Nephron progenitor cell (in vitro differentiated cells): Measurements from ENCODE around the gene ADAM11.

Experiments used
- DNase-seq: peaks from one replicate; pipeline ENCODE4 v3.0.0; 2021
- H3K27ac Mint-ChIP-seq: 2 replicates; pipeline ENCODE4 v1.8.0; 2021; ENCODE audit warnings: mild to moderate bottlenecking, moderate library complexity, mixed read lengths
- H3K27me3 Mint-ChIP-seq: 2 replicates; pipeline ENCODE4 v1.8.0; 2021; ENCODE audit warnings: mild to moderate bottlenecking, low read depth, mixed read lengths; ENCODE audit not compliant: poor library complexity
- H3K36me3 Mint-ChIP-seq: 2 replicates; pipeline ENCODE4 v1.8.0; 2021; ENCODE audit warnings: low read depth, mixed read lengths
- H3K4me1 Mint-ChIP-seq: 2 replicates; pipeline ENCODE4 v1.8.0; 2021; ENCODE audit warnings: mixed read lengths
- H3K4me3 Mint-ChIP-seq: 2 replicates; pipeline ENCODE4 v1.8.0; 2021; ENCODE audit warnings: mild to moderate bottlenecking, moderate library complexity, mixed read lengths
- H3K9me3 Mint-ChIP-seq: 2 replicates; pipeline ENCODE4 v1.8.0; 2021; ENCODE audit warnings: mild to moderate bottlenecking, moderate library complexity, mixed read lengths
- TF ChIP-seq, protein P1 (sequence below): fragments of 200-600 bp; sonication (generic); IDR thresholded peaks from 2 replicates; pipeline ENCODE4 v1.5.0; 2021; ENCODE audit warnings: antibody characterized with exemption

The ADAM11 gene

DNA sequence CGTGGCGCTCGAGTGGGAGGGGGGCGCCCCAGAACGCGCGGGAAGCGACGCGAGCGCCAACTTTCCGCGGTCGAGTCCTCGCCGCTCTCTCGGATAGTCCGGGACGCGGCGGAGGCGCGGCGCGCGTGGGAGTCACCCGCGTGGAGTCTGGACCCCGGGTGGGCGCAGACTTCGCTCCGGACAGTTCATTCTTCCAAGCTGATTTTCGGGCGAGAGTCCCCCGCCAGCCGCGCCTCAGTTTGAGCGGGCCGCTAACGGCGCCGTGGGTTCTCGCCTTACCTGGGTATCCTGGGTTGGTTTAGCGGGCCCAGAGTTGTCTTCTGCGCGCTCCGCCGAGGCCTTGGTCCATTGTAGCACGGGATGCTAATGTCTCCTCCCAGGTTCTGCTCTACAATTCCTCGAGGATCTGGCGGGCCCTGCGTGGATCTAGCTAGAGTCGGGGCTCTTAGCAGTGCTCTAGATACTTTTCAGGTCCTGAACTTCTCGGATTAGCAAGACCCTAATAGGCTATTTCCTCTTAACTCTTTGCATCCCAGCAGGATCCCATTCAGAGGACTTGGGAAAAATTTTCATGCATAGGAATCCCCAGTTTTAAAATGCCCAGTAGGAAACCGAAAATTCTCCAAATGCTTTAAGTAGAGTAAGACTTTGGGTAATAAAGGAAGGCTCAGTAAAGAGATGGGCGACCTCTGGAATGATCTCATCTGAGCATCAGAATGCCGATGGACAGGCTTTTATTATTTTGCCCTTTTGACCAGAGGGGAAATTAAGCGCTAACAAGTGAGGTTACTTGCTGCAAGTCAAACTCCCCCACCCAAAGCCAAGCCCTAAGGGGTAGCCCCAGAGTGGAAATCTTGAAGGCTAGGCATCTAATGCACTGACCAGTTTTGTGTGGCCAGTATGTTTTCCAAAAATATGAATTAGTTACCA lies 71.8 kb downstream of the ADAM11 start:
- DNase-seq = no peak
- Mint-ChIP-seq H3K4me3 (peak overlapping the region; percentile 86), H3K9me3 (peaks cover 5% of the 10 kb centered on the region), H3K27me3 (peaks cover 5% of the 10 kb centered on the region), H3K4me1 (peaks cover 50% of the 10 kb centered on the region), H3K27ac (peak overlapping the region; percentile 90), H3K36me3 (no peaks in the 10 kb centered on the region)
- TF ChIP-seq, protein P1, sequence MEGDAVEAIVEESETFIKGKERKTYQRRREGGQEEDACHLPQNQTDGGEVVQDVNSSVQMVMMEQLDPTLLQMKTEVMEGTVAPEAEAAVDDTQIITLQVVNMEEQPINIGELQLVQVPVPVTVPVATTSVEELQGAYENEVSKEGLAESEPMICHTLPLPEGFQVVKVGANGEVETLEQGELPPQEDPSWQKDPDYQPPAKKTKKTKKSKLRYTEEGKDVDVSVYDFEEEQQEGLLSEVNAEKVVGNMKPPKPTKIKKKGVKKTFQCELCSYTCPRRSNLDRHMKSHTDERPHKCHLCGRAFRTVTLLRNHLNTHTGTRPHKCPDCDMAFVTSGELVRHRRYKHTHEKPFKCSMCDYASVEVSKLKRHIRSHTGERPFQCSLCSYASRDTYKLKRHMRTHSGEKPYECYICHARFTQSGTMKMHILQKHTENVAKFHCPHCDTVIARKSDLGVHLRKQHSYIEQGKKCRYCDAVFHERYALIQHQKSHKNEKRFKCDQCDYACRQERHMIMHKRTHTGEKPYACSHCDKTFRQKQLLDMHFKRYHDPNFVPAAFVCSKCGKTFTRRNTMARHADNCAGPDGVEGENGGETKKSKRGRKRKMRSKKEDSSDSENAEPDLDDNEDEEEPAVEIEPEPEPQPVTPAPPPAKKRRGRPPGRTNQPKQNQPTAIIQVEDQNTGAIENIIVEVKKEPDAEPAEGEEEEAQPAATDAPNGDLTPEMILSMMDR = no peak

DNA sequence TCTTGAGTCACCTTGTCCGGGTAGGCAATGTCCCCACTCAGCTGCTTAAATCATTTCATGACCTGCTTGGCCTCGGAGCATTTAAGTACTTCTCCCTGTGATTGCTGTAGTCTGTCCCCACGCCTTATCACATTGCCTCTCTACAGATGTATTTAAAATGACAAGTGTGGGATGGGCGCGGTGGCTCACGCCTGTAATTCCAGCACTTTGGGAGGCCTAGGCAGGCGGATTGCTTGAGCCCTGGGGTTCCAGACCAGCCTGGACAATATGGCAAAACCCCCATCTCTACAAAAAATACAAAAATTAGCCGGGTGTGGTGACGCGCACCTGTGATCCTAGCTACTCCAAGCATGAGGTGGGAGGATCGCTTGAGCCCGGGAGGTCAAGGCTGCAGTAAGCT lies 72.6 kb downstream of the ADAM11 start:
- H3K36me3 Mint-ChIP-seq = no peaks in the 10 kb centered on the region
- TF ChIP-seq, protein P1 = no peak
- peak overlapping the region; percentile 72 for H3K27ac Mint-ChIP-seq

More for the DNA sequence above, 72.6 kb downstream of the ADAM11 start:
- Mint-ChIP-seq H3K4me1 (peaks cover 50% of the 10 kb centered on the region), H3K4me3 (peak overlapping the region; percentile 86), H3K27me3 (peaks cover 5% of the 10 kb centered on the region), H3K9me3 (peaks cover 5% of the 10 kb centered on the region)
- DNase-seq = no peak
